H1 (cell line): ENCODE results near the gene TAMALIN.

Experiments used
- BCL11A ChIP-seq, 2 experiments: IDR thresholded peaks; one replicate each; pipeline ENCODE4 v1.6.1; 2011; ENCODE audit warnings: low read depth in 2 of 2, low read length in 2 of 2, mild to moderate bottlenecking in 2 of 2
- CEBPB ChIP-seq: IDR thresholded peaks from 2 replicates; pipeline ENCODE4 v1.6.1; 2012; ENCODE audit warnings: low read depth, low read length
- EGR1 ChIP-seq: IDR thresholded peaks from 2 replicates; pipeline ENCODE4 v1.6.1; 2011; ENCODE audit warnings: low read depth, low read length, borderline replicate concordance
- EZH2 ChIP-seq: fragments of 200-600 bp; sonication (generic); IDR thresholded peaks from 2 replicates; pipeline ENCODE4 v1.7.1; 2012; ENCODE audit warnings: low read depth, mild to moderate bottlenecking, moderate library complexity, low read length, inconsistent platforms; ENCODE audit not compliant: severe bottlenecking
- KDM4A ChIP-seq: IDR thresholded peaks from one replicate; pipeline ENCODE4 v1.7.1; 2012; ENCODE audit warnings: low read depth, mild to moderate bottlenecking, moderate library complexity, low read length, inconsistent platforms; ENCODE audit not compliant: severe bottlenecking
- POLR2A ChIP-seq, 2 experiments: IDR thresholded peaks; 1 replicate in 1 of 2; 2 replicates in 1 of 2; pipeline ENCODE4 v1.6.1; 2011; ENCODE audit warnings: low read depth in 2 of 2, low read length in 2 of 2, mild to moderate bottlenecking in 2 of 2; ENCODE audit errors: control extremely low read depth in 1 of 2
- SP4 ChIP-seq: IDR thresholded peaks from 2 replicates; pipeline ENCODE4 v1.6.1; 2012; ENCODE audit warnings: low read length, inconsistent platforms
- TAF1 ChIP-seq: IDR thresholded peaks from 2 replicates; pipeline ENCODE4 v1.6.1; 2011; ENCODE audit warnings: mild to moderate bottlenecking, low read depth, low read length
- TCF12 ChIP-seq: IDR thresholded peaks from 2 replicates; pipeline ENCODE4 v1.6.1; 2011; ENCODE audit warnings: low read depth, mild to moderate bottlenecking, low read length
- ZNF274 ChIP-seq: IDR thresholded peaks from 2 replicates; pipeline ENCODE4 v1.7.0; 2012; ENCODE audit warnings: low read length, borderline replicate concordance; ENCODE audit errors: extremely low read depth
- TF ChIP-seq, protein P1 (sequence below), 3 experiments: IDR thresholded peaks; 1 replicate in 2 of 3; 2 replicates in 1 of 3; pipeline versions ENCODE4 v1.5.1 to v1.6.1; 2011; ENCODE audit warnings: low read length in 3 of 3, mild to moderate bottlenecking in 3 of 3, inconsistent platforms in 2 of 3, low read depth in 1 of 3, moderate library complexity in 1 of 3; ENCODE audit not compliant: insufficient read depth in 1 of 3; ENCODE audit errors: control extremely low read depth in 1 of 3
- TF ChIP-seq, protein P2 (sequence below): IDR thresholded peaks from 2 replicates; pipeline ENCODE4 v1.6.1; 2012; ENCODE audit warnings: inconsistent platforms
- TF ChIP-seq, protein P3 (sequence below): IDR thresholded peaks from 2 replicates; pipeline ENCODE4 v1.6.1; 2012; ENCODE audit warnings: inconsistent platforms

DNA sequence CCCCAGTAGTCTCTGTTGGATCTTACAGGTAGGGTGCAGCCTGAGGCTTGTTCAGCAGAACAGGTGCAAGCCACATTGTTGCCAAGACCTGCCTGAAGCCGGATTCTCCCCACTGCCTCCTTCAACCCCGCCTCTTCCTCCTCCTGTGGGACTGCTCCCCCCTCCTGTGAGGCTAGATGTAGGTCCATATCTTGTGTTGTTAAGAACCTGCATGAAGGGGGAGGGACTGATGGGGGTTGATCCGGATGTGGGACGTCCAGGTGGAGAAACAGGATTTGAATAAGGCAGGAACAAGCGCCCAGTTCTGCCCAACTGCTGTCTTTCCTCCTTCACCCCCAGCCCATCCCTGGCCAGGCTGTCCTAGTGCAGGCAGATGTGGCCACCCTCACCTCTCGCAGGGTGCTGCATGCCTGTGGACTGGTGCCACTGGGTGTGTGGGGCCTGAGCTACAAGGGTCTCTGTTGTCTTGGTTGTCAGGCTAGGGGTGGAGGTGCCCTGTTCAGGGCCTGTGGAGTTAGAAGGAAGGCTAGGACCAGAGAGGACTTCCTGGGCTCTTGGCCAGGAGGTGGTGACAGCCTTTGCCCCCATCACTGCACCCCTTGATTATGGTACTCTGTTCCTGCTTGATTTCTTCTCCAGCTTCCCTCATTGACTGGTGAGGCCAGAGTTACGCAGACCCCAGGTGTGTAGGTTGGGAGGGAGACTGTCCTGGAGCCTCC is 45.9 kb downstream of the TAMALIN start:
- TF ChIP-seq, protein P1, sequence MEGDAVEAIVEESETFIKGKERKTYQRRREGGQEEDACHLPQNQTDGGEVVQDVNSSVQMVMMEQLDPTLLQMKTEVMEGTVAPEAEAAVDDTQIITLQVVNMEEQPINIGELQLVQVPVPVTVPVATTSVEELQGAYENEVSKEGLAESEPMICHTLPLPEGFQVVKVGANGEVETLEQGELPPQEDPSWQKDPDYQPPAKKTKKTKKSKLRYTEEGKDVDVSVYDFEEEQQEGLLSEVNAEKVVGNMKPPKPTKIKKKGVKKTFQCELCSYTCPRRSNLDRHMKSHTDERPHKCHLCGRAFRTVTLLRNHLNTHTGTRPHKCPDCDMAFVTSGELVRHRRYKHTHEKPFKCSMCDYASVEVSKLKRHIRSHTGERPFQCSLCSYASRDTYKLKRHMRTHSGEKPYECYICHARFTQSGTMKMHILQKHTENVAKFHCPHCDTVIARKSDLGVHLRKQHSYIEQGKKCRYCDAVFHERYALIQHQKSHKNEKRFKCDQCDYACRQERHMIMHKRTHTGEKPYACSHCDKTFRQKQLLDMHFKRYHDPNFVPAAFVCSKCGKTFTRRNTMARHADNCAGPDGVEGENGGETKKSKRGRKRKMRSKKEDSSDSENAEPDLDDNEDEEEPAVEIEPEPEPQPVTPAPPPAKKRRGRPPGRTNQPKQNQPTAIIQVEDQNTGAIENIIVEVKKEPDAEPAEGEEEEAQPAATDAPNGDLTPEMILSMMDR (IDR thresholded peaks at IDR 0.05; ENCODE audit: control extremely low read depth in 1 of 3, insufficient read depth in 1 of 3, low read depth in 1 of 3, low read length in 3 of 3), result no peak
- no peak for TF ChIP-seq BCL11A (IDR thresholded peaks at IDR 0.05; ENCODE audit: low read depth in 2 of 2, low read length in 2 of 2)
- TF ChIP-seq ZNF274, result no peak
- TF ChIP-seq, protein P2, sequence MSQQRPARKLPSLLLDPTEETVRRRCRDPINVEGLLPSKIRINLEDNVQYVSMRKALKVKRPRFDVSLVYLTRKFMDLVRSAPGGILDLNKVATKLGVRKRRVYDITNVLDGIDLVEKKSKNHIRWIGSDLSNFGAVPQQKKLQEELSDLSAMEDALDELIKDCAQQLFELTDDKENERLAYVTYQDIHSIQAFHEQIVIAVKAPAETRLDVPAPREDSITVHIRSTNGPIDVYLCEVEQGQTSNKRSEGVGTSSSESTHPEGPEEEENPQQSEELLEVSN, result no peak
- no peak for TF ChIP-seq TAF1
- TF ChIP-seq, protein P3, sequence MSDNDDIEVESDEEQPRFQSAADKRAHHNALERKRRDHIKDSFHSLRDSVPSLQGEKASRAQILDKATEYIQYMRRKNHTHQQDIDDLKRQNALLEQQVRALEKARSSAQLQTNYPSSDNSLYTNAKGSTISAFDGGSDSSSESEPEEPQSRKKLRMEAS, result no peak
- TF ChIP-seq CEBPB, result no peak
- TF ChIP-seq EGR1, result no peak
- TF ChIP-seq POLR2A (IDR thresholded peaks at IDR 0.05; ENCODE audit: control extremely low read depth in 1 of 2, low read depth in 2 of 2, low read length in 2 of 2), result no peak; a peak in 1 of 3 replicates
- no peak for TF ChIP-seq TCF12
- TF ChIP-seq SP4, result no peak
- TF ChIP-seq EZH2, result no peak
- TF ChIP-seq KDM4A, result no peak
